ENCODE results near the gene MRPS31.
A peak's percentile ranks its signal among the peaks of the same experiment; 100 is the strongest.

Gene MRPS31

GRCh38 chr13:40681341-40682146 is 89.4 kb downstream of the MRPS31 start:
- H3K27ac Mint-ChIP-seq = peak overlapping the region; percentile 5 to 35 (median 6)
- H3K9me3 Mint-ChIP-seq = no peaks in the 10 kb centered on the region
- H3K27me3 Mint-ChIP-seq (ENCODE audit: low read depth) = peaks cover 11% of the 10 kb centered on the region
- H3K4me1 Mint-ChIP-seq = peaks cover 27% of the 10 kb centered on the region
- H3K4me3 Mint-ChIP-seq = peak overlapping the region in 1 of 3 experiments; percentile 33
- no peak for TF ChIP-seq CTCF (IDR thresholded peaks at IDR 0.05; ENCODE audit: unreplicated experiment in 3 of 3)
- H3K36me3 Mint-ChIP-seq (ENCODE audit: low read depth) = no peaks in the 10 kb centered on the region

DNA sequence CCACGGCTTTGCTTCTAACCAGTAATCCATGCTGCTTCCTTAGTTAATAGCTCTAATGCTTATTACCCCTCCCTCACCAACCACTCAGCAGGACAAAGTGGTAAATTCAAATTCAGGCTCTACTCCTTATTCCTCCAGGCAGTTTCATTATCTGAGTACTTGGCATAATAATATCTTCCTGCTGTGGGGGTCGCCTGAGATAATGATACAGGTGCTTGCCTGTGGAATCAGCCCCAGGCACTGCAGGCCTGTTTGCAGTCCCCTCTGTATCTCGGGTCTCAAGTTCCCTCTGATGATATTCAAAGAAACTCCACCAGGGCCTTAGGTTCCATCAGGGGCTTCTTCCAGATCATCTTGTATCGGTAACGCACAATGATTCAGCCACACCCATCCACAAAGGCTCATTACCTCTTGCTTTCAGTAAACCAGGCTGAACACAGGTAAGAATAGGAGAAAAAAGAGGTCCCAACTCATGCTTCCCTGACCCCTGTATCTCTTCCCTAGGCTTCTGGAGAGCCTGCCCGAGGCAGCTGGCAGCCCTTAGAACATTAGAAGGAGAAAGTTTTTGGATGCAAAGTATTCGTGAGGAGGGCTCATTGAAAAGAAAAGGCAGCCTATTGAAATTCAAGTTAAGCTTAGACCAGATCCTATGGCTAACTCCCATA is 90.2 kb downstream of the MRPS31 start:
- peaks cover 27% of the 10 kb centered on the region for H3K4me1 Mint-ChIP-seq
- no peaks in the 10 kb centered on the region for H3K9me3 Mint-ChIP-seq
- H3K27ac Mint-ChIP-seq = no peak overlapping the region
- no peak overlapping the region for H3K4me3 Mint-ChIP-seq
- no peaks in the 10 kb centered on the region for H3K36me3 Mint-ChIP-seq (ENCODE audit: low read depth)
- peaks cover 11% of the 10 kb centered on the region for H3K27me3 Mint-ChIP-seq (ENCODE audit: low read depth)
- no peak for TF ChIP-seq CTCF (IDR thresholded peaks at IDR 0.05; ENCODE audit: unreplicated experiment in 3 of 3)

DNA sequence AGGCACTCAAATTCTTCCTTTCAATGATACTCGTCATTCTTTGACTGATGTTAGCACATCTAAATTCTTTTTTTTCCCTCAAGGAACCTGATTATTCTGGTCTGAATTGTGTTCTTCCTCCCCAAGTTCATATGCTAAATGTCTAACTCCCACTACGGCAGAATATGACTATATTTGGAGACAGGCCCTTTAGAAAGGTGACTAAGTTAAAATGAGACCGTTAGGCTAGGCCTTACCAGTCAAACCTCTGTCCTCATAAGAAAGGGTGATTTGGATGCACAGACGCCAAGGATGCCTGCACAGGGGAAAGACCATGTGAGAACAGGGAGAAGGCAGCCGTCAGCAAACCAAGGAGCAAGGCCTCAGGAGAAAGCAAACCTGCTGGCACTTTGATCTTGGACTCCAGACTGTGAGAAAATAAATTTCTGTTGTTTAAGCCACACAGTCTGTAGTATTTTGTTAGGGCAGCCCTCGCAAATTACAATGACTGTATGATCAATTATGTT is 91.5 kb downstream of the MRPS31 start:
- H3K9me3 Mint-ChIP-seq = no peaks in the 10 kb centered on the region
- no peak for TF ChIP-seq CTCF (IDR thresholded peaks at IDR 0.05; ENCODE audit: unreplicated experiment in 3 of 3)
- H3K36me3 Mint-ChIP-seq (ENCODE audit: low read depth) = no peaks in the 10 kb centered on the region
- H3K27ac Mint-ChIP-seq = no peak overlapping the region
- peaks cover 11% of the 10 kb centered on the region for H3K27me3 Mint-ChIP-seq (ENCODE audit: low read depth)
- H3K4me3 Mint-ChIP-seq = no peak overlapping the region
- peaks cover 27% of the 10 kb centered on the region for H3K4me1 Mint-ChIP-seq

Measured in nephron (organoid).